ENCODE data around the gene U2SURP. TPM values are rescaled to one million over a fixed set of nuclear protein-coding genes. Genes with fewer than 3 reads are reported as not detected.

The U2SURP gene
- total RNA-seq (2022; extraction: Qiagen RNA extraction; ENCODE audit: low read depth) = 70.1 to 139 TPM (median 83.1 TPM) in 5 replicates

GRCh38 chr3:143001369-143002082 lies at the start of gene U2SURP:
U2SURP (plus strand) TSS chr3:143001570; CDS start chr3:143001629, 59 bp downstream.

DNA sequence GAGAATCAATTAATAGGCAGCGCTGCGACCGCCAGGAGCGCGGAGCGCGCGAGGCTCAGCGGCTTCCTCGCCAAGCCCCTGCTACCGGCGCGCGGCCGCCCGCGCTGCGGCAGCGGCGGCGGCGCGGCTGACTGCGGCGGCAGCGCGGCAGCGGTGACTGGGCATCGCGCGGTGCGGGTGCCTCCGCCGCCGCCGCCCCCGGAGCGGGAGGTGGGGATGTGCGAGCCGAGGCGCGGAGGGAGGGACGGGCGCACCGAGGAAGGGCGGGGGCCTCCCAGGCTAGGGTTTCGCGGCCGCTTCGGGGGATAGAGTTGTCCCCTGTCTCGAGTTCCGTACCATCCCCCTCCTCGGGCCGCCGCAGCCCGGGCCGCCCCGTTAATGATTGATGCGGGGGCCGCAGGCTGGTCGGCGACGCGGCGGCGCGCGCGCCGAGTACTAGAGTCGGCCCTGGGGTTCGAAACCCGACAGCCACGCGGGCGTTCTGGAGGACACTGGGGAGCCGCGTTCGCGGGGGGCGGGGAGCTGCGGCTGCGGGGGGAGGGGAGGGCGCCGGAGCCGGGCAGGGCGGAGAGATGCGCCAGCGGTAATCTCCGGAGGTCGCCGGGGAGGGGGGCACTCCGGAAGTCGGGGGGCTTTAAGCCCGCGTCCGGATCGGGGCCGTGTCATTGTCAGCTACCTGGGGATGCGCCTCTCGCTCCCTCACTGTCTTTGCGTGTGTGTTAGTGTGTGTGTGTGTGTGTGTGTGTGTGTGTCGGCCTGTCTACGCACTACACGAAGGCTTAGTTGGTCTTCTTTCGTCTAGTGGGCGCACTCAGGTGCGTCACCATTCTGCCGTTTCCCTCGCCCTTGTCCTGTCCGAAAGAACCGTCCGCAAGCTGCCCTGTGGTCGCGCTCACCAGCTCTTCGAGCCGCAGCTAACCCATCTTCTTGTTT lies 37.6 kb upstream of the U2SURP start, which contains the start of gene PAQR9:
Gene PAQR9 (minus strand): TSS at position 159 of the 933 bp plus-strand sequence. CDS start 338 bp downstream, outside the sequence.

Other genes starting within 250 kb of the U2SURP start
- gene PCOLCE2, start 112.5 kb upstream of the U2SURP start, total RNA-seq (2022; extraction: Qiagen RNA extraction; ENCODE audit: low read depth) = 24.3 to 43.7 TPM (median 30.3 TPM) in 5 replicates
- 2.3 to 4.1 TPM (median 3.0 TPM) in 5 replicates for gene PAQR9, start 37.9 kb upstream of the U2SURP start, total RNA-seq (2022; extraction: Qiagen RNA extraction; ENCODE audit: low read depth)
- gene CHST2, start 118.2 kb downstream of the U2SURP start, total RNA-seq (2022; extraction: Qiagen RNA extraction; ENCODE audit: low read depth) = 0.60 to 0.89 TPM (median 0.79 TPM) in 5 replicates

Data from A549 treated with ZK216348 at 1 μM for 4 hours (cell line).